Measurements from ENCODE around the gene OXSR1.

OXSR1 gene

DNA sequence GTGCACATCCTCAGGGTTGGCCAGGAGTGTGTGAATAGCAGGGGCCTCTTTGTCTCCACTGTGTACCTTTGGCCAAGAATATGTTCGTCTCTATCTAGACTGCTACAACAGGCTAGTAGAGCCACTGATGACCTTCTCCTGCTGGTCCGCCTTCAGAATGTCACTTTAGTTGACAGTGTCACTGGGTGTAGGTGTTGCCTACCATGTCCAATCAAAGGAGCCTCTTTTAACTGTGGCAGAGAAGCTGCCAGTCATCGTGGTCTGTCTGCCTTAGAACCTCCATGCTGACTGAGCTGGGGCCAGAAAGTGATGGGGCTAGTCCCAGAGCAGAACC lies 40.1 kb downstream of the OXSR1 start:
- Histone ChIP-seq H3K27me3 (no peaks in the 10 kb centered on the region), H3K4me1 (no peaks in the 10 kb centered on the region), H3K9me3 (no peaks in the 10 kb centered on the region), H3K36me3 (peaks cover 7 to 49% (median 11%) of the 10 kb centered on the region in 3 donors), H3K4me3 (no peak overlapping the region), H3K27ac (no peak overlapping the region)
- no peak for DNase-seq
- TF ChIP-seq, protein P1, sequence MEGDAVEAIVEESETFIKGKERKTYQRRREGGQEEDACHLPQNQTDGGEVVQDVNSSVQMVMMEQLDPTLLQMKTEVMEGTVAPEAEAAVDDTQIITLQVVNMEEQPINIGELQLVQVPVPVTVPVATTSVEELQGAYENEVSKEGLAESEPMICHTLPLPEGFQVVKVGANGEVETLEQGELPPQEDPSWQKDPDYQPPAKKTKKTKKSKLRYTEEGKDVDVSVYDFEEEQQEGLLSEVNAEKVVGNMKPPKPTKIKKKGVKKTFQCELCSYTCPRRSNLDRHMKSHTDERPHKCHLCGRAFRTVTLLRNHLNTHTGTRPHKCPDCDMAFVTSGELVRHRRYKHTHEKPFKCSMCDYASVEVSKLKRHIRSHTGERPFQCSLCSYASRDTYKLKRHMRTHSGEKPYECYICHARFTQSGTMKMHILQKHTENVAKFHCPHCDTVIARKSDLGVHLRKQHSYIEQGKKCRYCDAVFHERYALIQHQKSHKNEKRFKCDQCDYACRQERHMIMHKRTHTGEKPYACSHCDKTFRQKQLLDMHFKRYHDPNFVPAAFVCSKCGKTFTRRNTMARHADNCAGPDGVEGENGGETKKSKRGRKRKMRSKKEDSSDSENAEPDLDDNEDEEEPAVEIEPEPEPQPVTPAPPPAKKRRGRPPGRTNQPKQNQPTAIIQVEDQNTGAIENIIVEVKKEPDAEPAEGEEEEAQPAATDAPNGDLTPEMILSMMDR (IDR thresholded peaks at IDR 0.05), result no peak
- intact Hi-C loops (cut with DNase I; ENCODE audit: low total_unique reads), result no loop called here

DNA sequence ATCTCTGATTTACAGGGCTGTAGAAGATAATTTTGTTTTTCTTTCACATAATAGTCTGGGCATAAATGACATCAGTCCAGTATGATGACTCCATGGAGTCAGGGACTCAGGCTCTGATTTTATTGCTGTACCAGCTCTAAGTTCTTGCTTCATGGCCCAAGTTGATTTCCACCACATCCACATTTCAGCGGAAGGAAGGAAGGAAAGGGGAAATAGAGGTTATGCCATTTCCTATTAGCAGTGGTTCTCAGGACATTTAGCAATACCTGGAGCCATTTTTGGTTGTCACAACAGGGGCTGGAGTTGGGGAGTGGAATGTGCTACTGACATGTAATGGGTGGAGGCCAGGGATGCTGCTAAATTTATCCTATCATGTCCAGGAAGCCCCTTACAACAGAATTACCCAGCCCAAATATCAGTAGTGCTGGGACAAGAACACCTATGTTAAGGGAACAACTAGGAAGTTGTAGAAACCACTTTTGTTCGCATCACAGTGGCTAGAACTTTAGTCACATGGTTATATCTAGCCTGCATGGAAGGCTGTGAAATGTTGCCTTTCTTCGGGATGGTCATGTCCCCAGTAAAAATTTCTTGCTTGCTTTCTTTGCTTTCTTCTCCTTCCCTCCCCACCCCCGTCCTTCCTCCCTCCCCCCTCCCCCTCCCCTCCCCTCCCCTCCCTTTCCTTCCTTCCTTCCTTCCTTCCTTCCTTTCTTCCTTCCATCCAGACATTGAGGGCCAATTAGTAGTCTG lies 42.1 kb downstream of the OXSR1 start:
- Histone ChIP-seq H3K4me1 (peaks cover 0 to 8% (median 0%) of the 10 kb centered on the region in 4 donors), H3K9me3 (no peaks in the 10 kb centered on the region), H3K4me3 (no peak overlapping the region), H3K36me3 (peaks cover 6 to 49% (median 11%) of the 10 kb centered on the region in 3 donors), H3K27ac (no peak overlapping the region), H3K27me3 (no peaks in the 10 kb centered on the region)
- TF ChIP-seq, protein P1 (IDR thresholded peaks at IDR 0.05), result no peak
- intact Hi-C loops (cut with DNase I; ENCODE audit: low total_unique reads), result no loop called here
- no peak for DNase-seq

DNA sequence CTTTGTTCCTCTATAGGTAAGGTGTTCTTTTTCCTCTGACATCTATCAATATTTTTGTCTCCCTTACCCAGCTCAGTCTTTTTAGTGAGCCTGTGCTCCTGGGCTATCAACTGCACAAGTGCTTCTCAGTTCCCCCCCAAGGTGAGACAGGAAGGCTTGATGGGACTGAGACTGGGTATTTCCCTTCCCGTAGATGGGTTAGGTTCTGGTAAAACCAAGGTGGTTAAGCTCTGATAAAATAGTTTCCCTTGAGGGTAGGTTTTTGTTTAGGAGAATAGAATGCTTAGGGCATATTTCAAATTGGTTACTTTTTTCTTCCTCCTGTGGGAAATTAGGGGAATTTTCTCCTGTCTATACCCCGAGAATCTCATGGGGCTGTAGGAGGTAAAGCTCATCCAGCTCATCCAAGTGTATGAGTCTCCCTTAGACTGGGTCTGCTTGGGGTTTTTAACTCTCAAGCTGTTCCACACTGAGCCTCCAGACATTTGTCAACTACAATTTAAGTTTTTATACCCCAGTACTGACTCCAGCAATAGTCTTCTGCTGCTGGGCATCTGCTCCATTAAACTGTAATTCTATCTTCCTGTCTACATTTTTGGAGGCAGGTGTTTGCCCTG lies 44.9 kb downstream of the OXSR1 start:
- DNase-seq, result no peak
- Histone ChIP-seq H3K4me3 (no peak overlapping the region), H3K9me3 (no peaks in the 10 kb centered on the region), H3K36me3 (peaks cover 0 to 24% (median 0%) of the 10 kb centered on the region in 3 donors), H3K27ac (no peak overlapping the region), H3K4me1 (peaks cover 0 to 15% (median 0%) of the 10 kb centered on the region in 4 donors), H3K27me3 (no peaks in the 10 kb centered on the region)
- TF ChIP-seq, protein P1 (IDR thresholded peaks at IDR 0.05), result no peak
- intact Hi-C loops (cut with DNase I; ENCODE audit: low total_unique reads), result no loop called here

DNA sequence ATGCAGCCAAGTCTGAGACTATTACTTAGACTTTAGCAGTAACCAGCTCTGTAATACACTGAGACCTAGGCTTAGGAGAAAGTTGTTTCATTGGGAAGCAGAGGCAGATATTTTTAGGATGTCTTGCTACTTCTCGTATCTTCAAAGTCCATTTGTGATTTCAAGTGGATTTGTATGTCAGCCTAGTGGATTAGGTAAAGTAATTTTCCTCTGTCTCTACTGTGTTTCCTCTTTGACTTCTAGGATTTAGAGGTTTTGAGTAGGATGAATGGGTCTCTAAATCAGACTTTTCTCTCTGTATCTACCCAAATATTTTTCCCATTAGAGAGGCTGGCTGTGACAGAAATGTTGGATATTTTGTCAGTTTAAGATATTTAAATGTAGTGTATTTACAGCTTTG lies 46.8 kb downstream of the OXSR1 start:
- intact Hi-C loops (cut with DNase I; ENCODE audit: low total_unique reads), result no loop called here
- no peaks in the 10 kb centered on the region for H3K9me3 ChIP-seq

DNA sequence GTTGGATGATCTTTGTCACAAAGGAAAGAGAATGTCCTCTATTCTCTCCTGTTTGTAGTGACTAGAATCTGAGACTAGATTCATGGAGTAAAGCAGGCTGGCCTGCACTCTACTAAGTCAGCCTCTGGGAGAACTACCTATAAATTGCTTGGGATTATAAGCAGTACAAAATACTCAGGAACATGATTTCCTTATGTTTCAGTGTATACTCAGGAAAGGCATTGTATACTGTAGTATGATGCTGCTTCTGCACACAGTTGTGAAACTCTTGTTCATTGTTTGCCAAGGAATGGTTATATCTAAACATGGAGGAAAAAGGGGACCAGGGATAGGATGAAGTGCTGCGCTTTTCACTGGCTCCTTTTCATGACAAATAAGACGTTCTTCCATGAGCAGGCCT lies 49.2 kb downstream of the OXSR1 start:
- Histone ChIP-seq H3K27me3 (no peaks in the 10 kb centered on the region), H3K27ac (no peak overlapping the region), H3K9me3 (no peaks in the 10 kb centered on the region), H3K36me3 (peaks cover 0 to 14% (median 11%) of the 10 kb centered on the region in 3 donors), H3K4me3 (no peak overlapping the region), H3K4me1 (peaks cover 0 to 15% (median 0%) of the 10 kb centered on the region in 4 donors)
- intact Hi-C loops (cut with DNase I; ENCODE audit: low total_unique reads), result no loop called here
- TF ChIP-seq, protein P1 (IDR thresholded peaks at IDR 0.05), result no peak
- DNase-seq, result no peak

More for the DNA sequence above, 46.8 kb downstream of the OXSR1 start:
- Histone ChIP-seq H3K36me3 (peaks cover 0 to 27% (median 10%) of the 10 kb centered on the region in 3 donors), H3K27me3 (no peaks in the 10 kb centered on the region), H3K4me1 (peaks cover 0 to 15% (median 0%) of the 10 kb centered on the region in 4 donors), H3K4me3 (no peak overlapping the region), H3K27ac (peak overlapping the region in 1 of 2 donors; percentile 27)
- TF ChIP-seq, protein P1 (IDR thresholded peaks at IDR 0.05), result no peak
- DNase-seq, result no peak

All from tibial artery (tissue), 4 donors.